ENCODE data around the gene CLASP1. TPM values are rescaled to one million over a fixed set of nuclear protein-coding genes. Genes with fewer than 3 reads are reported as not detected.

Gene CLASP1
- polyA plus RNA-seq, 1 donor (not counting 4 experiments of a cell fraction or from before 2014, with no cell fraction given) = 16.7 TPM

DNA sequence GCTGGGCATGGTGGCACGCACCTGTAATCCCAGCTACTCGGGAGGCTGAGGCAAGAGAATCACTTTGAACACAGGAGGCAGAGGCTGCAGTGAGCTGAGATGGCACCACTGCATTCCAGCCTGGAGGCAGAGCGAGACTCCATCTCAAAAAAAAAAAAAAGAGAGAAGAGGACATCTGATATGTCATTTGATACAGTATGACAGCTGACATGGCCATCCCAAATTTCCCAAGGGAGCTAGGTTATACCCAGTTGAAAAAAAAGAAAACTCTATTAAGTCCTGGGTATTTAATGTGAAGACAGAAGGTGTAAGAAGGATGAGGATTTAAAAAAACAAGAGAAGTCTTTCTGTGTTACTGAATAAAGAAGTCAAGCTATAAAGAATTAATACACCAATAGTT is 23.3 kb downstream of the CLASP1 start:
- FAIRE-seq (no peak), DNase-seq (ENCODE audit: low read depth, low spot score) (no peak)
- Histone ChIP-seq H3K79me2 (ENCODE audit: control insufficient read depth, insufficient read depth, low read length) (peaks cover 68% of the 10 kb centered on the region), H3K9me3 (ENCODE audit: control insufficient read depth, low read depth, low read length) (no peaks in the 10 kb centered on the region), H3K9ac (ENCODE audit: control insufficient read depth, extremely low read depth, insufficient read depth, low read length) (no peak overlapping the region), H3K4me3 (ENCODE audit: control insufficient read depth in 2 of 3, extremely low read depth in 1 of 3, insufficient read depth in 2 of 3, low read depth in 1 of 3, low read length in 3 of 3) (no peak overlapping the region), H3K9me1 (ENCODE audit: control insufficient read depth, extremely low read depth, insufficient read depth, low read length) (no peaks in the 10 kb centered on the region), H3K27ac (ENCODE audit: control insufficient read depth, insufficient read depth, low read length) (no peak overlapping the region), H3K4me1 (ENCODE audit: control insufficient read depth, extremely low read depth, insufficient read depth, low read length) (peaks cover 2% of the 10 kb centered on the region), H3K4me2 (ENCODE audit: control insufficient read depth, extremely low read depth, insufficient read depth, low read depth, low read length) (no peak overlapping the region), H2AFZ (ENCODE audit: control insufficient read depth, low read length) (no peak overlapping the region), H4K20me1 (ENCODE audit: control insufficient read depth, extremely low read depth, insufficient read depth, low read length) (peaks cover 3% of the 10 kb centered on the region), H3K36me3 (ENCODE audit: control insufficient read depth in 2 of 2, extremely low read depth in 1 of 2, insufficient read depth in 2 of 2, low read length in 2 of 2) (no peaks in the 10 kb centered on the region), H3K27me3 (ENCODE audit: control insufficient read depth, extremely low read depth, insufficient read depth, low read length) (no peaks in the 10 kb centered on the region)
- TF ChIP-seq, protein P1, sequence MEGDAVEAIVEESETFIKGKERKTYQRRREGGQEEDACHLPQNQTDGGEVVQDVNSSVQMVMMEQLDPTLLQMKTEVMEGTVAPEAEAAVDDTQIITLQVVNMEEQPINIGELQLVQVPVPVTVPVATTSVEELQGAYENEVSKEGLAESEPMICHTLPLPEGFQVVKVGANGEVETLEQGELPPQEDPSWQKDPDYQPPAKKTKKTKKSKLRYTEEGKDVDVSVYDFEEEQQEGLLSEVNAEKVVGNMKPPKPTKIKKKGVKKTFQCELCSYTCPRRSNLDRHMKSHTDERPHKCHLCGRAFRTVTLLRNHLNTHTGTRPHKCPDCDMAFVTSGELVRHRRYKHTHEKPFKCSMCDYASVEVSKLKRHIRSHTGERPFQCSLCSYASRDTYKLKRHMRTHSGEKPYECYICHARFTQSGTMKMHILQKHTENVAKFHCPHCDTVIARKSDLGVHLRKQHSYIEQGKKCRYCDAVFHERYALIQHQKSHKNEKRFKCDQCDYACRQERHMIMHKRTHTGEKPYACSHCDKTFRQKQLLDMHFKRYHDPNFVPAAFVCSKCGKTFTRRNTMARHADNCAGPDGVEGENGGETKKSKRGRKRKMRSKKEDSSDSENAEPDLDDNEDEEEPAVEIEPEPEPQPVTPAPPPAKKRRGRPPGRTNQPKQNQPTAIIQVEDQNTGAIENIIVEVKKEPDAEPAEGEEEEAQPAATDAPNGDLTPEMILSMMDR (optimal IDR thresholded peaks at IDR 0.05 in 1 of 3, IDR thresholded peaks at IDR 0.05 in 1 of 3, conservative IDR thresholded peaks at IDR 0.05 in 1 of 3; ENCODE audit: extremely low read depth in 1 of 3, insufficient read depth in 2 of 3, low read length in 3 of 3) = no peak
- no peak for TF ChIP-seq EZH2 (IDR thresholded peaks at IDR 0.05; ENCODE audit: low read length)
- dilution Hi-C loops (cut with MboI; ENCODE audit: extremely low pct_ligation_motif_present, low sequenced_read_pairs) = no loop called here

DNA sequence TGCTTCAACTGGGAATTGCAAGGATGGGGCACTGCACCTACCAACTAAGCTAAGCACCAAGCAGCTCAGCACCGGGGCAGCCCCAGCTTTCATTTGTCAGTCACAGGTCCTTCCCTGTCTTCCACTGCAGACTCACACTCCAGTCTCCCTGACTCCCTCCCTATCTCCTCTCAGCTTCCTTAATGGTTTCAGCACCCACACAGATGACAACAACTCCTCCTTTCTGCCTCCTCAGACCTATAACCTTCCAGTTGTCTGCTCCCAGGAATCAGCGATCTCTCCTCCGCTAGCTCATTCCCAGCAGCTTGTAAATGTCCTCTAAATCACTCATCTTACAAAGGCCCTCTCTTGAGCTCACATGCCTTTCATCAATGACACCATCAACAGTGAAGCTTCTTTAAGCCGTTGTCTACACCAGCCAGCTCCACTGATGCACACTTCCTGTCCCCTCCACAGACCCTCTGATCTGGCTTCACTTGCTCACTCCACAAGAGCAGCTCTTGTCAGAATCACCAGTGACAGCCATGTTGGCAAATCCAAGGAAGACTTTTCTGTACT is 32.1 kb downstream of the CLASP1 start:
- no peaks in the 10 kb centered on the region for H3K9me1 ChIP-seq (ENCODE audit: control insufficient read depth, extremely low read depth, insufficient read depth, low read length)
- H3K4me1 ChIP-seq (ENCODE audit: control insufficient read depth, extremely low read depth, insufficient read depth, low read length) = no peaks in the 10 kb centered on the region
- H3K36me3 ChIP-seq (ENCODE audit: control insufficient read depth in 2 of 2, extremely low read depth in 1 of 2, insufficient read depth in 2 of 2, low read length in 2 of 2) = peaks cover 2 to 5% of the 10 kb centered on the region in 2 experiments
- H3K4me3 ChIP-seq (ENCODE audit: control insufficient read depth in 2 of 3, extremely low read depth in 1 of 3, insufficient read depth in 2 of 3, low read depth in 1 of 3, low read length in 3 of 3) = no peak overlapping the region
- no peak overlapping the region for H3K27ac ChIP-seq (ENCODE audit: control insufficient read depth, insufficient read depth, low read length)
- H3K27me3 ChIP-seq (ENCODE audit: control insufficient read depth, extremely low read depth, insufficient read depth, low read length) = no peaks in the 10 kb centered on the region
- dilution Hi-C loops (cut with MboI; ENCODE audit: extremely low pct_ligation_motif_present, low sequenced_read_pairs) = no loop called here
- FAIRE-seq (no peak), DNase-seq (ENCODE audit: low read depth, low spot score) (no peak)
- no peak overlapping the region for H3K9ac ChIP-seq (ENCODE audit: control insufficient read depth, extremely low read depth, insufficient read depth, low read length)
- TF ChIP-seq, protein P1 (optimal IDR thresholded peaks at IDR 0.05 in 1 of 3, IDR thresholded peaks at IDR 0.05 in 1 of 3, conservative IDR thresholded peaks at IDR 0.05 in 1 of 3; ENCODE audit: extremely low read depth in 1 of 3, insufficient read depth in 2 of 3, low read length in 3 of 3) = no peak
- no peak for TF ChIP-seq EZH2 (IDR thresholded peaks at IDR 0.05; ENCODE audit: low read length)
- H3K79me2 ChIP-seq (ENCODE audit: control insufficient read depth, insufficient read depth, low read length) = peaks cover 44% of the 10 kb centered on the region
- H3K9me3 ChIP-seq (ENCODE audit: control insufficient read depth, low read depth, low read length) = no peaks in the 10 kb centered on the region
- H2AFZ ChIP-seq (ENCODE audit: control insufficient read depth, low read length) = no peak overlapping the region
- peaks cover 2% of the 10 kb centered on the region for H4K20me1 ChIP-seq (ENCODE audit: control insufficient read depth, extremely low read depth, insufficient read depth, low read length)
- no peak overlapping the region for H3K4me2 ChIP-seq (ENCODE audit: control insufficient read depth, extremely low read depth, insufficient read depth, low read depth, low read length)

Data from keratinocyte (primary cell).